Naive B cell (primary cell): ENCODE results near the gene WT1. TPM values are rescaled to one million over a fixed set of nuclear protein-coding genes. Genes with fewer than 3 reads are reported as not detected.

Experiments used
- ATAC-seq, 2 donors: fragments of 150-1000 bp; cut with Tn5 transposase; 2 replicates each; pipeline ENCODE4 v1.10.0; 2021; ENCODE audit warnings: low read depth in 2 of 2, mild to moderate bottlenecking in 2 of 2, moderate library complexity in 2 of 2
- DNase-seq: peaks from one replicate; pipeline ENCODE4 v3.0.0; 2022
- H3K27ac Mint-ChIP-seq, 6 donors: one replicate each; pipeline ENCODE4 v1.8.0; 2020 to 2022; ENCODE audit warnings: mild to moderate bottlenecking in 6 of 6, mixed read lengths in 6 of 6, moderate library complexity in 5 of 6, inconsistent platforms in 2 of 6
- H3K27me3 Mint-ChIP-seq, 3 donors: one replicate each; pipeline ENCODE4 v1.8.0; 2021 to 2022; ENCODE audit warnings: mixed read lengths in 3 of 3, mild to moderate bottlenecking in 1 of 3
- H3K36me3 Mint-ChIP-seq, 2 donors: one replicate each; pipeline ENCODE4 v1.8.0; 2020 to 2022; ENCODE audit warnings: mixed read lengths in 2 of 2, inconsistent platforms in 1 of 2, mild to moderate bottlenecking in 1 of 2
- H3K4me1 Mint-ChIP-seq, 3 donors: one replicate each; pipeline ENCODE4 v1.8.0; 2020 to 2022; ENCODE audit warnings: mixed read lengths in 3 of 3, inconsistent platforms in 1 of 3, mild to moderate bottlenecking in 1 of 3, moderate library complexity in 1 of 3
- H3K4me3 Mint-ChIP-seq, 8 donors: one replicate each; pipeline ENCODE4 v1.8.0; 2020 to 2022; ENCODE audit warnings: mild to moderate bottlenecking in 8 of 8, mixed read lengths in 8 of 8, moderate library complexity in 8 of 8, inconsistent platforms in 2 of 8
- H3K9me3 Mint-ChIP-seq, 7 donors: one replicate each; pipeline ENCODE4 v1.8.0; 2020 to 2022; ENCODE audit warnings: mixed read lengths in 7 of 7, mild to moderate bottlenecking in 5 of 7, inconsistent platforms in 2 of 7, moderate library complexity in 1 of 7
- polyA plus RNA-seq, 6 donors: library from polyadenylated mRNA; unstranded; fragments of 300-500 nt; fragmentation: Illumina TruSeq; gene quantifications; one replicate each; pipeline ENCODE4 v1.2.3, GENCODE V29; 2021; ENCODE audit warnings: low read depth in 6 of 6

The WT1 gene
- polyA plus RNA-seq, 6 donors from 2014 or later, result not detected

DNA sequence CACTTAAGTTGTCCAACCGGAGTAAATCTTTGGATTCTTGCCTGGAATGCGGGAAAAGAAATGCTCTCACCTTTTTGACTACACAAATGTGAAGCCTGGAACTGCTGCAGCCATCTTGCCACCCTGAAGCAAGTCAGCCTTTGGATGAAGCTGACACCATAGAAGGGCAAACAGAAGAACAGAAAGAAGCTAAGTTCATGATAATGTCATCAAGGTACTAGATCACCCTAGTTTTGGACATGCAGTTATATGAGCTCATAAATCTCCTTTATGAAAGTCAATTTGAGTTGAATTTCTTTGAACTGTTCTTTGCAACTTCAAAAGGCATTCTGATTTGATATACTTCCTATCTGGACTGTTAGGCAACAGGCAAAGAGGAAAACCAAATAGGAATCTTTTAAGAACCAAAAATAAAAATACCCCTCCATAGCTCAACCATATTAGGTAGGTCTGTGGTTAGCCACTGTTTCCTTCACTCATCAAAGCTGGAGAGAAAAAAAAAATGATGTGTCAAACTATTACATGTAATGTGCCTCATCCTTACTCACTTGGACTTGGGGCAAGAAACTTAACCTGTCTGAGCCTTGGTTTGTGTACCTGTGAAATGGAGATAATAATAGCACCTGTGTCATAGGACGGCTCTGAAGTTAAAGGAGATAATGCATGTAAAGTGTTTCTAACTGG, 91.9 kb downstream of the WT1 start:
- Mint-ChIP-seq H3K9me3 (peaks cover 0 to 6% (median 0%) of the 10 kb centered on the region in 7 donors), H3K27me3 (peaks cover 0 to 13% (median 8%) of the 10 kb centered on the region in 3 donors), H3K4me1 (peaks cover 0 to 2% (median 0%) of the 10 kb centered on the region in 3 donors), H3K36me3 (no peaks in the 10 kb centered on the region), H3K4me3 (no peak overlapping the region), H3K27ac (no peak overlapping the region)
- ATAC-seq (no peak), DNase-seq (no peak)

- ATAC-seq, result no peak
- Mint-ChIP-seq H3K27ac (peak overlapping the region in 1 of 6 donors; percentile 49), H3K36me3 (no peaks in the 10 kb centered on the region), H3K9me3 (peaks cover 0 to 6% (median 0%) of the 10 kb centered on the region in 7 donors), H3K4me3 (no peak overlapping the region), H3K27me3 (peaks cover 0 to 14% (median 13%) of the 10 kb centered on the region in 3 donors), H3K4me1 (peaks cover 0 to 2% (median 0%) of the 10 kb centered on the region in 3 donors)
- DNase-seq, result no peak
Measured at GRCh38 chr11:32341620-32342613, 93.4 kb downstream of the WT1 start.

DNA sequence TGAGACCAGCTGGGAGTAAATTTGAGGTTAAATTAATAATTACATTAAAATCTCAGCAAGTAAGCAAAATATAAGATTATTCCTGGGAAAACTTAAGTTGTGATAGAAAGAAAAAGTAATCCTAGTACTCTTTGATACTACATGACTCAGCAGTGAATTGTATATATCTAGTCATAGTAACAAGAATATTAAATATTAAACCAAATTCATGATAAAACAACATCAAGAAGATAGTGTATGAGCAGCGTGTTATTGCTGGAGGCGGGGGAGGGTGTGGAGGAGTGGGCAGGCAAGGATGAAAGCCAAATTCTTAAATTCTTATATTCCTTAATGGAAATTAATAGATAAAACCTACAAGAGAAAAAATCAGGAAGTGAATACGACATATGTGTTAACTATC, 95.2 kb downstream of the WT1 start:
- no peak overlapping the region for H3K27ac Mint-ChIP-seq
- no peak for ATAC-seq
- H3K27me3 Mint-ChIP-seq, result peaks cover 7 to 23% (median 8%) of the 10 kb centered on the region in 3 donors
- peaks cover 0 to 1% (median 0%) of the 10 kb centered on the region in 7 donors for H3K9me3 Mint-ChIP-seq
- H3K4me1 Mint-ChIP-seq, result peaks cover 0 to 2% (median 0%) of the 10 kb centered on the region in 3 donors
- DNase-seq, result no peak
- no peak overlapping the region for H3K4me3 Mint-ChIP-seq
- H3K36me3 Mint-ChIP-seq, result peaks cover 0 to under 1% of the 10 kb centered on the region in 2 donors

Other genes starting within 250 kb of the WT1 start
- 100 to 1,000 TPM; 170 to 262 (median 215) TPM for gene EIF3M, start 148.3 kb upstream of the WT1 start, polyA plus RNA-seq